Stimulated activated CD8-positive, alpha-beta memory T cell treated with anti-CD3 and anti-CD28 coated beads, Interleukin-15, amount 100 ng/mL, for 1 hour (primary cell): Measurements from ENCODE around the gene ERBB2.
"Not testable (repeated sequence)": the region's sequence is repeated elsewhere in the genome, so short reads cannot be mapped to it uniquely, and the experiment has no call there.

ENCODE experiments used
- DNase-seq: peaks from one replicate; pipeline ENCODE4 v3.0.0-alpha.2; 2020; ENCODE audit warnings: low read depth

Gene ERBB2

DNA sequence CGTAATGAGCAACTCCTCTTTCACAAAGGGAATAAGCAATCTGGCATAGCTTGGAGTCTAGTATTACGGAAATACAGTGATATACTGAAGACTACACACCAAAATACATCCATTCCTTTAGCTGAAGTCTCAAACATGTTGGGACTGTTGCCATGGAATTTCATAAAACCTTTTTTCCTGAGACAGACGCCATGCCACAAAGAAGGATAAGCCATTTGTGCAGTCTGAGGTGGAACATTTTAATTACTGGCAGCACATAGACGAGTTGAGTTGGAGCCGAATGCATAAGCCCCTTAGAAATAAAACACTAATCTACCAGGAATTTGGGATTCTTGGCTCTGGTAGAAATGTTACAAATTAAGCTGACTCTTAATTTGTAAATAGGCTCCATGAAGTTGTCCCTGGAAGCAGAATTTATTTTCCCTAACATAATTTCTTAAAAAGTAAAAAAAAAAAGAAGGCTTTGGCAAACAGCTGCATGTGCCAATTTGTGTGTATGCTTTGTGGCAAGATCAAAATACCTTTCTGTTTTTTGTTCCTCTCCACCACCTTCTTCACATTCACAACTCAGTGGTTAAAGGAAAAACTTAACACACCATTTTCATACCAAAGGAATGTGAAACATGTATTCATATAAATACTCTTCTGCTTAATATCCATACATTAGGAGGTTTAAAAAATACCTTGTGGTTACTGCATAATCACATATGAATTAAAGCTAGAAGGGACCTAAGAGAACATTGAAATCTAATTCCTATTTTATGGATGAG lies 63.4 kb downstream of the ERBB2 start:
- no peak for DNase-seq

DNA sequence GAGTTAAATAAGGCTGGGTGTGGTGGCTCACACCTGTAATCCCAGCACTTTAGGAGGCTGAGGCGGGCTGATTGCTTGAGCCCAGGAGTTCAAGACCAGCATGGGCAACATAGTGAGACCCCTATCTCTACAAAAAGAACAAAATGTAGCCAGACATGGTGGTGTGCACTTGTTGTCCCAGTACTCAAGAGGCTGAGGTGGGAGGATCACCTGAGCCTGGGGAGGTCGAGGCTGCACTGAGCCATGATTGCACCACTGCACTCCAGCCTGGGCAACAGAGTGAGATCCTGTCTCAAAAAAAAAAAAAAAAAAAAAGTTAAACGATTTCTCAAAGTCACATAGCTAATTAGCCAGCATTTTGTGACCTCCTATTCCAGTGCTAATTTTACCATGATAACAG lies 64.3 kb downstream of the ERBB2 start:
- DNase-seq: not testable (repeated sequence)

DNA sequence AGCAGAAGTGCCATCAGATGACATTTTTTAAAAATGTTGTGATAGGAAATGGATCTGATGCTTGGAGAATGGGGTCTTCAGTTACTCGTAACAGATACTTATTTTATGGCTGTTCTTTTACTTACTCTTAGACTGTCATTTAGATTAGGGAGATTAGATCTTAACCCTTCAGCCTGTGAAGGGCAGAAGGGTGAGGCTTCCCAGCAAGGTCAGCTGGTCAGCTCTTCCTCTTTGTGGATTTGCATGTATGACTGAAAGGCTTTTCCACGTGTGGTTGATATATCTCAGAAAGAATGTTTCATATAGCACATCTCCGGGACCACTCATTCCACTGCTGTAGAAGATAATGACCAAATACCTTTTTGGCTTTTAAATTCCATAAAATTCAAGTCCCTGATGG lies 65.3 kb downstream of the ERBB2 start:
- no peak for DNase-seq

DNA sequence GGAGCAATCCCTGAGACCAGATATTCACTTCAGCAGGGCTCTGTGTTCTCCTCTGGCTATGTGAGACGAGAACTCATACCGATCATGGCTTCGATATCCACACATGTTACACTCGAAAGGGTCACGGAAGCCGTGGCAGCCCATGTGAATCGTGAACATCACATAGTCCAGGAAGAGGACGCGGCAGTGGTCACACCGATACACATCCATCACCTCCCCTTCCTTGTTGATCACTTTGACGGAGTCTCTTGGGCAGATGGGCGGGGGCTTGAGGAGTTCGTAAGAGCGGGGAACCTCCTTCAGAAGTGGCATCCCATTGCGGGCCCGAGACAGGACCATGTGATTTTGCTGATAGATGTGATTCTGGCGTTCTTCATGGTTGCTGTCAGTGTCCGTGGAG lies 65.9 kb downstream of the ERBB2 start:
- DNase-seq: no peak

DNA sequence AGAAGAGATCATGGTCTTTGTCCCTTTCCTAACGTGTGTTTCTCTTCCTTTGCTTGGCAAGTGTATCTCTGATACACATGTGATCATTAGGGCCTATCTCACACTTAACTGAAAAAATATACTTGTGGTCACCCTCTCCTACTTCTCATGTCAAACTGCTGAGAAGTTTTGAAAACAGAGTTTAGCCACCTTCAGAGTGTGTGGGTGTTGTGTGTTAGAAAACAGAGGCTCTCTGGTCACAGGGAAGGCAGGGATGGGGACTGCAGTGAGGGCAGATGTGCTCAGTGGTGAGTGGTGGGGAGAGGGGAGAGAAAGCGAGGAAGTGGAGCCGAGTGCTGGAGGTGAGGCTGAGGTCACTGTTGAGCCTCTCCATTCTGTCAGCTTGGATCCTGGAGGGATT lies 67.3 kb downstream of the ERBB2 start:
- no peak for DNase-seq

DNA sequence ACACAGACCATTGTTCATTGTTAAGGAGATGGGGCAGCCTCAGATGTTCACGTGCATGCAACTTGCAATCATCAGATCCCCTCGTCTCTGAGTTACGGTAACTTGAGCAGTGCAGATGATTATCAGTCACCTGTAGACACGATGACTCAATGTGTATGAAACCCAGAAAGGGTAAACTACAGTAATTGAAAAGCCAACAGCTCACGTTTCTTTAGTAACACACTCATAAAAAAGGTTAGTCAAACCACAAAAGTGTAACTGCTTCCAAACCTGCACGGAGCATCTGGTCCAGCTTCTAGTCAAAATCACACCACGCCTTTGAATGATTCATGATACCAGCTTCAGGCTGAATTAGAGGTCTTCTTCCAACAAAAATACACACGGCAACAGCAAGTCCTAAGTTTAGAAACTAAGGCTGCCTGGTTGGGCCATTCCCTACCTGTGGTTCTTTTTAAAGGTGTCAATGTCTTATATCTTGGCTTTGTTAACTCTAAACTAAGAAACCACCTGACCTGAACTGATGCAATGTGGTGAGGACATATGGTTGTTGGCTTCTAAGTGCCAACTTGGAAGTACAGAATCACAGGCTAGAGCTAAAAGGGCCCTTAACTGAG lies 70.2 kb downstream of the ERBB2 start:
- DNase-seq: no peak

DNA sequence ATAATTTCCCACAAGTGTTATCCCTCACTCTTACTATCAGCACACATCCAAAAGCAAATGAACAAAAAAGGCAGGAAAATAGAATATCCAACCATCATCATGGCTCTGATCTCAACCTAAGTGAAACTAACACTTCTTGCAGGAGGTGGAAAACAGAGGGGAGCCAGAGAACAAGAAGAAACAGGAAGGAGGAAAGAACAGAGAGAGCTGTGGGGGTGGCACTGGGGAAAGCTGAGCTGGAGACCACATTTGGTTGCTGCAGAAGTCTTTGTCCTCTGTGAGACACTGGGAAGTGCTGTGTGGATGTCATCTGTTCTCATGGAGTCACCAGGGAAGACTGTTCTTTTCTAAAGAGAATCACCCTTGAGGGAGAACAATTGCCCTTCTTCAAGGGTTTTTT lies 72.6 kb downstream of the ERBB2 start:
- no peak for DNase-seq

DNA sequence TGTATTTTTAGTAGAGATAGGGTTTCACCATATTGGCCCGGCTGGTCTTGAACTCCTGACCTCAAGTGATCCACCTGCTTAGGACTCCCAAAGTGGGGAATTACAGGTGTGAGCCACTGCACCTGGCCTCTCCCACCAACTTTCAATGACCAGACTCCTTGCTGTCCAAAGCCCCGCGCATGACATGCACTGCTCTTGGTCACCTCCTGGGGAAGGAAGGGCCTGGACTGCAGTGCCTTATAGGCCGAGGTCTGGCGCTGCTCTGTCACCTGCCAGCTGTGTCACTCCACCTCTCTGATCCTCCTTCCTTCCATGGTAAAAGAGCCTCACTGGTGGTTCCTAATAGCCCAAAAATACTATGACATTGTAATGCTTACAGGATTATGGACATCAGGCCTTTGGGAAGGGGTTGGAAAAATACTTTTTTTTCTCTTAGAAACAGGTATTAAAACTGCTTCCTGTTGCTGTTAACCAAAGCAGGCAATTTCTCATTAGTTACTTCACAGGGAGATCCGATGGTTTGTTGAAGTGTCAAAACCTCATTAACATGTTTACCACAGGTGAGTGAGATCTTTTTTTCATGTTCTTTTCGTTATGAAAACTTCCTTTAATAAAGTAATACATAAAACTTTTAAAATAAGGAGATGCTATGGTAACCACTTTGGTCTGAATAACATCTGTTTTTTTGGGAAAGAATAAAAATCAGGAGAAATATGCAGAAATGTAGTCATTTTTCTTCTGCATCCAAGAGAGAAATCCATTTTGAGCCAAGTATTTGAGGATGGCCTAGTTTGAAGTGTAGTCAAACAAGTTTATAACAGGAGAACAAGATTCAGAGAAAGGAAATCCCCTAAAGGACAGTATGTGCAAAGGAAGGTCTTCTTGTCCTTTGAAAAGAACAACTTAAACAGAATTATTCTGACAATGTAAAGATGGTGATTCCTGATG lies 73.4 kb downstream of the ERBB2 start:
- no peak for DNase-seq

DNA sequence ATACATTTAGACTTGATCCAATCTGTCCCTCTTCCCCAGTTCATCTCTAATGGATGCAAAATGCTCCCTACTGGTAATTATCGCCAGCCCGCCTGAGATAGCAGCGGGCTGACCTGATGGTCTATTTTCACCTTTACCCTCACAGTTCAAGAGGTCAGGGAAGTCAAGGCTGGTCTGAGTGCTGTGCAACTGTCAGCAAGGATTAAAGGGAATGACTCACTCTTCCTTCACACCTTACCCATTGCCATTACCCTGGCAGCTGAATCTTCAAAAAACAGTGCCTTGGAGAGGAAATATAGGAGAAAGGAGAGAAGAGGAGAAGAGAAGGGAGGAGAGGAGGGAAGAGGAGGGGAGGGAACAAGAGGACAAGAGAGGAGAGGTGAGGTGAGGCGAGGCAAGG lies 74.2 kb downstream of the ERBB2 start:
- DNase-seq: no peak

DNA sequence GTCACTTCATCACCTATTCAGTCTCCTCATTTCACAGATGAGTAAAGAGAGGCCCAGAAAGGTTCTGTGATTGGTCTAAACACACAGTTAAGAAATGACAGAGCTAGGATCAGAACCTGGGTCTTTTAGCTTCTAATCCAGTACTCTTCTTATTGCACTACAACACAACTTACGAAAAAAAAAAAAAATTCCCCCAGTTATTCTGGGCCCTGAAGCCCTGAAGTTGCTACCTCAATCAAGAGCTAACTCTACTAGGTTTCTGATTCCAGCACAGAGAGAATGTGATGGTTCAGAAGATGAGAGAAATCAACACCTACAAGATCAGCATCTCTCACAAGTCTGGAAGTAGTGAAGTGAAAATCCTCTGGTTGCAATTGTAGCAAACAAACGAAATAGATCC lies 75.2 kb downstream of the ERBB2 start:
- DNase-seq: no peak

DNA sequence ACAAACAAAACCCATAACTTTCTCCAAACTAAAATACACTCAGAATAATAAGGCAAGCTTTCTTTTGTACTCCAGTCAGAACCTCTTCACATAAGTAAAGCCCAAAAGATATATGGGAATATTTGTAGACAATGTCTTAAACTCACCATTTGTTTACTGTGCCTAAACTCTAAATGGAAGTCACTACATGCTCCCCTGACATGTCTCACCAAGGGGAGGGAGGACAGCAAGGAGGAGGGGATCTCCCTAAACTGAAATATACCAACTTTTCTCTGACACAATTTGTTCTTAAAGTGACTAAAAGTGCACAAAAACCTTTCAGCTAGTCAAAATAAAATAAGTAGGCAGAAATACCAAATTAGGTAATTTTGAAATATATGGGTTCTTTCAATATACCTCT lies 76.4 kb downstream of the ERBB2 start:
- DNase-seq: no peak

DNA sequence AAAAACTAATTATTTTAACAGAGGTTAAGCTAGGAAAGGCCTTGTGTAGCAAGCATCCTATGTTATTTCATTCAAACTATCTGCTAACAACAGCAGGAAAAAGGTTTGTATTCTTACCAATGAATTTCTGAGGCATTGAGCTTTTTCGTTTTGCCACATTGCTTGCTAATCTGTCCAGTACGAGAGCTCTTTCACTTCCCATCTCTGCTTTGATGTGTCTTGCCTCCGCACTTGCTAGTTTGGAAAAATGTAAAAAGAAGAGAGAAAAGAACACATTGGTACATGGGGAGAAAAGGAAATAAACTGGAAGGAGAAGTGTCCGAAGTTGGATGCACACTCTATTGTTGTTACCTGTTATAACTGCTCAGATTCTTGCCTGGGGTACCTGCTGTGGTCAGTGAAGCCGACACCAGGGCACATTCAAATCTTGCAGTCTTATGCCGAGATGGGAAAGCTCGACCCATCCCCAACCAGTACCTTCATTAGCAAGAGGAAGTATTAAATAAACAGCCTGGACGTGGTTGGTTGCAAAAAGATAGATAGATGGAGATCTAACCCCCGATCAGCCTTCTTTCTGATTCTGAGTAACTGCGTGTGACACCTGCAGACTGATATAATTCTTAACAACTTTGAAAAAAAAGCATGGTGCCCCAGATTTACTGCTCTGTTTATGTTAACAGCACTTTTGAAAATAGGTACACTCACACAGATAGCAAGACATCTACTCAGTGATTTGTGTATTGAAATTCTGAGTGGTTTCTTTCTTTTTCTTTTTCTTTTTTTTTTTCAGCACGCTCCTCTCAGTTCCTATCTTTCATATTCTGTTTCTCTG lies 77.9 kb downstream of the ERBB2 start:
- no peak for DNase-seq
